Measurements from ENCODE around the gene COPZ2.

COPZ2 gene

DNA sequence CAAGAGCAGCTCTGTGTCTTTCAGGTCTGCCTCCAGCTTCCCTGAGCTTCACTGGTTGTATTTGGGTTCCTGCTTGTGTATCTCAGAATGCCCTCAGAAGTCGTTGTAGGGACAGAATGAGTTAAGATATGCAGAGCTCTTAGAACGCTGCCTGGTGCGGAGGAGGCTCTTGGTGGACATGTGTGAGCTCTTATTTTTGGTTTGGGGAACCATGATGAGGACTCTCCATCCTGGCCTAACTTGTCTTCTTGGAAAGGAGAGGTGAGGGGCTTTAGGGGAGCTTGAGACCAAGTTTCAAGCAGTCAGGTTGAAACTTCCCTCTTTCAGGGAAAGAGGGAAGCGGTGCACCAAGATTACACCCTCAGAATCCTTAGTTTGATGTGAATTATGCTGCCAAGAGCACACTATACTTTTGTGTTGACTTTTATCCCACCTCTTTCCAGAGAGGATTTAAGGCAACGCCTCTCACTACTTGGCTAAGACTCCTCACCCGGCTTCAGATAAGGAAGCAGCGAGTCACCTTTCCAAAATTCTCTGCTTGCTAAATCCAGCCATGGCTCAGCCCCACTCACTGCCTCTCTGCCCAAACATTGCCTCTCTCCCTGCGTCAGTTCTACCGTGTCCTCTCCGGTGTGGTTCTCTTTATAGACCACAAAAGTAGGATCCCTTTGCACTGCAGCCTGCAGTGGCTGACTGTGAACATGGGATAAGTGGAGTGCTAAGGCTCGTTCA, 53.9 kb downstream of the COPZ2 start:
- DNase-seq (ENCODE audit: low read depth) = no peak

GRCh38 chr17:47982645-47983390, 54.8 kb downstream of the COPZ2 start:
- DNase-seq (ENCODE audit: low read depth) = no peak

- DNase-seq (ENCODE audit: low read depth) = no peak
Measured at GRCh38 chr17:47982091-47982617, 55.4 kb downstream of the COPZ2 start.

- no peak for DNase-seq (ENCODE audit: low read depth)
Measured at GRCh38 chr17:47981462-47981861, 56.1 kb downstream of the COPZ2 start.

DNA sequence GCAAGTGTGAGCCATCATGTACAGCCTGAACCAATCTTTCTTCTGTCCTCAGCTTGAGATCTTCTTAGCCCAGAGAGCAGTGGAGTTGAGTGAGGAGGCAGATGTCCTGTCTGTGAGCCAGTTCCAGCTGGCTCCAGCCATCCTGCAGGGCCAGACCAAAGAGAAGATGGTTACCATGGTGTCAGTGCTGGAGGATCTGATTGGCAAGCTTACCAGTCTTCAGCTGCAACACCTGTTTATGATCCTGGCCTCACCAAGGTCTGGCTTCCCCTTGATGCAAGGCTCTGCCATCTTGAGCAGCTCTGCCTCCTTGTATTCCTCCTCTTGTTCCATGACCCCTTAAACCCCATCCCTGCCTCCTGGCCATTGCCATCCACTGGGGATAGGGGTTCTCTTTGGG, 57.1 kb downstream of the COPZ2 start:
- no peak for DNase-seq (ENCODE audit: low read depth)

DNA sequence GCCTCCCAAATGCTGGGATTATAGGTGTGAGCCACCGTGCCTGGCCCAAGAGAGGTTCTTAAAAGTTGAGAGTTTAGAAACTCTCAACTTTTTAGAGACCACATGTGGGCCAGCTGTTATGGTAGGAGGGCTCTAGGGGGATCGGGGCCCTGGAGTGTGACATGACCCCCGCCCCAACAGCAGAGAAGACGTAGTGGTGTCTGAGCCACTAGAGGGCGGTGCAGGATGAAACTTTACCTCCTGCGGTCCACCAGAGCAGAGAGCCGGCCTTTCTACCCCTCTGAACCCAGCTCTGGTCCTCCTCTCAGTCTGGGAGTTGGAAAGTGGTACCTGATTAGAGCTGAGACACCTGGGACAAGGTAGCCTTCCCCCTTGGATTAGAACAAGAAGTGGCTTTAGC, 59.3 kb downstream of the COPZ2 start:
- DNase-seq (ENCODE audit: low read depth) = no peak

Data from stimulated activated CD8-positive, alpha-beta memory T cell treated with anti-CD3 and anti-CD28 coated beads, Interleukin-12 subunit alpha, Interleukin-12 subunit beta, amount 100 ng/mL, for 4 hours (primary cell).